HEK293 (cell line): ENCODE results near the gene RPN2.
A peak's percentile ranks its signal among the peaks of the same experiment; 100 is the strongest.

ENCODE experiments used
- CTCF ChIA-PET: fragments of 350-600 bp; formaldehyde crosslinking; extraction: SDS; loops from one replicate; lab custom pipeline; 2021; ENCODE audit warnings: antibody characterized with exemption; lab: Yijun Ruan, JAX
- POLR2A ChIA-PET: fragments of 300-600 bp; formaldehyde crosslinking; extraction: SDS; loops from one replicate; lab custom pipeline; 2020; ENCODE audit warnings: antibody characterized with exemption, inconsistent platforms; lab: Yijun Ruan, JAX
- H3K27ac ChIP-seq: fragments of 200-500 bp; sonication (Bioruptor generic); 2 replicates; pipeline ENCODE4 v1.5.1; 2014; ENCODE audit warnings: low read depth, low read length, control low read depth, inconsistent platforms; ENCODE audit errors: extremely low read depth
- H3K36me3 ChIP-seq, 2 experiments: fragments of 200-500 bp in 1 of 2; sonication (Bioruptor generic) in 1 of 2; 1 replicate in 1 of 2; 2 replicates in 1 of 2; pipeline ENCODE4 v1.5.1; 2014 to 2017; ENCODE audit warnings: inconsistent platforms in 2 of 2, low read length in 2 of 2; ENCODE audit not compliant: control insufficient read depth in 2 of 2, insufficient read depth in 1 of 2
- H3K4me1 ChIP-seq: fragments of 200-500 bp; sonication (Bioruptor generic); 2 replicates; pipeline ENCODE4 v1.5.1; 2014; ENCODE audit warnings: mild to moderate bottlenecking, low read length, inconsistent platforms; ENCODE audit not compliant: control insufficient read depth, insufficient read depth
- H3K4me3 ChIP-seq: 2 replicates; pipeline ENCODE4 v1.5.1; 2011; ENCODE audit warnings: low read depth, mild to moderate bottlenecking, control low read depth, low read length, moderate library complexity
- H3K9me3 ChIP-seq: fragments of 200-500 bp; sonication (Bioruptor generic); 2 replicates; pipeline ENCODE4 v1.5.1; 2014; ENCODE audit warnings: low read depth, low read length, inconsistent platforms; ENCODE audit not compliant: control insufficient read depth, insufficient read depth
- FEZF1 ChIP-seq: fragments of 450-650 bp; formaldehyde crosslinking; IDR thresholded peaks from 2 replicates; pipeline ENCODE4 v1.5.1; 2016; ENCODE audit warnings: missing biosample characterization, missing genetic modification characterization
- GLI2 ChIP-seq: fragments of 450-650 bp; formaldehyde crosslinking; IDR thresholded peaks from 2 replicates; pipeline ENCODE4; 2017; ENCODE audit warnings: missing biosample characterization, missing genetic modification characterization, low read depth, borderline replicate concordance
- HIC1 ChIP-seq: fragments of 450-650 bp; formaldehyde crosslinking; IDR thresholded peaks from 2 replicates; pipeline ENCODE4 v1.5.1; 2016; ENCODE audit warnings: missing biosample characterization, missing genetic modification characterization
- PBX3 ChIP-seq: sonication (generic); formaldehyde crosslinking; IDR thresholded peaks from 2 replicates; pipeline ENCODE4 v1.8.1; 2022; ENCODE audit warnings: mild to moderate bottlenecking, moderate library complexity, missing genetic modification reagents
- SP3 ChIP-seq: fragments of 450-650 bp; formaldehyde crosslinking; IDR thresholded peaks from 2 replicates; pipeline ENCODE4 v1.5.1; 2016; ENCODE audit warnings: missing biosample characterization, missing genetic modification characterization
- SP7 ChIP-seq: fragments of 450-650 bp; formaldehyde crosslinking; IDR thresholded peaks from 2 replicates; pipeline ENCODE4 v1.5.1; 2016; ENCODE audit warnings: missing biosample characterization, missing genetic modification characterization
- ZFP69B ChIP-seq: fragments of 450-650 bp; formaldehyde crosslinking; IDR thresholded peaks from 2 replicates; pipeline ENCODE4 v1.5.1; 2016; ENCODE audit warnings: missing biosample characterization, missing genetic modification characterization
- ZNF112 ChIP-seq: fragments of 450-650 bp; formaldehyde crosslinking; IDR thresholded peaks from 2 replicates; pipeline ENCODE4 v1.5.0; 2017; ENCODE audit warnings: missing biosample characterization, missing genetic modification characterization
- ZNF138 ChIP-seq: fragments of 450-650 bp; formaldehyde crosslinking; IDR thresholded peaks from 2 replicates; pipeline ENCODE4 v1.5.1; 2016; ENCODE audit warnings: missing biosample characterization, missing genetic modification characterization, borderline replicate concordance
- ZNF16 ChIP-seq: fragments of 450-650 bp; formaldehyde crosslinking; IDR thresholded peaks from 2 replicates; pipeline ENCODE4 v1.5.1; 2016; ENCODE audit warnings: low read depth, missing biosample characterization, missing genetic modification characterization
- ZNF184 ChIP-seq: fragments of 450-650 bp; IDR thresholded peaks from 2 replicates; pipeline ENCODE4 v1.5.1; 2018; ENCODE audit warnings: missing biosample characterization, mild to moderate bottlenecking, missing genetic modification characterization
- ZNF202 ChIP-seq: fragments of 450-650 bp; formaldehyde crosslinking; IDR thresholded peaks from 2 replicates; pipeline ENCODE4 v1.5.1; 2016; ENCODE audit warnings: missing biosample characterization, missing genetic modification characterization, borderline replicate concordance
- ZNF266 ChIP-seq: fragments of 450-650 bp; formaldehyde crosslinking; IDR thresholded peaks from 2 replicates; pipeline ENCODE4 v1.5.1; 2016; ENCODE audit warnings: missing biosample characterization, missing genetic modification characterization, low read depth
- ZNF324 ChIP-seq: fragments of 450-650 bp; formaldehyde crosslinking; IDR thresholded peaks from 2 replicates; pipeline ENCODE4 v1.5.1; 2016; ENCODE audit warnings: missing biosample characterization, missing genetic modification characterization
- ZNF394 ChIP-seq: fragments of 450-650 bp; formaldehyde crosslinking; IDR thresholded peaks from 2 replicates; pipeline ENCODE4 v1.5.1; 2016; ENCODE audit warnings: missing biosample characterization, missing genetic modification characterization, mild to moderate bottlenecking, moderate library complexity, borderline replicate concordance
- ZNF449 ChIP-seq: fragments of 450-650 bp; formaldehyde crosslinking; IDR thresholded peaks from 2 replicates; pipeline ENCODE4 v1.5.1; 2017; ENCODE audit warnings: missing biosample characterization, mild to moderate bottlenecking, missing genetic modification characterization, moderate library complexity
- ZNF510 ChIP-seq: fragments of 450-650 bp; formaldehyde crosslinking; IDR thresholded peaks from 2 replicates; pipeline ENCODE4 v1.5.1; 2018; ENCODE audit warnings: mild to moderate bottlenecking, missing genetic modification characterization, missing biosample characterization; ENCODE audit not compliant: insufficient replicate concordance
- ZNF548 ChIP-seq: fragments of 450-650 bp; formaldehyde crosslinking; IDR thresholded peaks from 2 replicates; pipeline ENCODE4 v1.5.1; 2016; ENCODE audit warnings: missing biosample characterization, missing genetic modification characterization
- ZNF600 ChIP-seq: fragments of 450-650 bp; formaldehyde crosslinking; IDR thresholded peaks from 2 replicates; pipeline ENCODE4 v1.5.1; 2016; ENCODE audit warnings: missing biosample characterization, missing genetic modification characterization
- ZNF623 ChIP-seq: fragments of 450-650 bp; formaldehyde crosslinking; IDR thresholded peaks from 2 replicates; pipeline ENCODE4 v1.5.1; 2016; ENCODE audit warnings: missing biosample characterization, missing genetic modification characterization
- ZNF624 ChIP-seq: fragments of 450-650 bp; formaldehyde crosslinking; IDR thresholded peaks from 2 replicates; pipeline ENCODE4 v1.5.1; 2017; ENCODE audit warnings: missing biosample characterization, missing genetic modification characterization
- ZNF654 ChIP-seq: fragments of 450-650 bp; formaldehyde crosslinking; IDR thresholded peaks from 2 replicates; pipeline ENCODE4 v1.5.1; 2016; ENCODE audit warnings: low read depth, missing biosample characterization, missing genetic modification characterization
- ZNF664 ChIP-seq: fragments of 450-650 bp; formaldehyde crosslinking; IDR thresholded peaks from 2 replicates; pipeline ENCODE4 v1.5.1; 2016; ENCODE audit warnings: missing biosample characterization, missing genetic modification characterization
- ZNF747 ChIP-seq: fragments of 450-650 bp; formaldehyde crosslinking; IDR thresholded peaks from 2 replicates; pipeline ENCODE4 v1.5.1; 2016; ENCODE audit warnings: missing biosample characterization, missing genetic modification characterization
- ZNF776 ChIP-seq: fragments of 450-650 bp; formaldehyde crosslinking; IDR thresholded peaks from 2 replicates; pipeline ENCODE4 v1.5.0; 2017; ENCODE audit warnings: missing biosample characterization, missing genetic modification characterization, borderline replicate concordance
- ZSCAN4 ChIP-seq: fragments of 450-650 bp; formaldehyde crosslinking; IDR thresholded peaks from 2 replicates; pipeline ENCODE4 v1.5.1; 2017; ENCODE audit warnings: missing biosample characterization, missing genetic modification characterization
- TF ChIP-seq, protein P1 (sequence below): fragments of 450-650 bp; formaldehyde crosslinking; IDR thresholded peaks from 2 replicates; pipeline ENCODE4 v1.5.1; 2016; ENCODE audit warnings: missing biosample characterization, missing genetic modification characterization

RPN2 gene

DNA sequence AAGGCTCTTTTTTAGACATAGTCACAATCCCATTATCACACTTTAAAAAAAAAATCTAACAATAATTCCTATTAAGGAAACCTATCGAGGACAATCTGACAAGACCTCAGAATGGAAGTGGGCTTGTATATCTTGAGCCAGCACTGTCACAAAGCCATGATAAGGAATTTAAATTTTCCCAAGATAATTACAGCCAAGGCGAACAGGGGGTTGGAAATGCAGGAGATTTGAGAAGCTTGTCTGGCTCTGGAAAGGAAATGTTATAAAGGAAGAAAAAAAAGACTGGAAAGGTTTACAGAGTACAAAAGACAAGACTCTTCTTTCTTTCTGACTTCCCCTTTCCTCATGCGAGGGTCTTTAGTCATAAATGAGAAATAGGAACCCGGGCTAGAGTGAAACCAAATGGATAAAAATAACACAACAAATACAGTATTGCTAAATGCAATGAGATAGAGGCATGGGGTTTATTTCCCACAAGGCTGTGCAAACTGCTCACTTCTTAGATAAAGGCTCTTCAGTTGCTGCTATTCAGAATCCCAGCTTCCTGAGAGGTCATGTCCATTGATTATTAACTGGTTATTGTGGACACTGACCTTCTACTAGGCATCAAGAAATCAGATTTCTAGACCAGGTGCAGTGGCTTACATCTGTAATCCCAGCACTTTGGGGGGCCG is 95.9 kb downstream of the RPN2 start (continued):
- TF ChIP-seq ZNF747 (tag by site-specific recombination) (no peak), ZNF202 (tag by site-specific recombination) (no peak), ZNF548 (tag by site-specific recombination) (no peak), ZNF394 (tag by site-specific recombination) (no peak), ZNF664 (no peak)

GRCh38 chr20:37276494-37277252 is 97.5 kb downstream of the RPN2 start:
- no peak overlapping the region for H3K4me3 ChIP-seq
- H3K9me3 ChIP-seq = no peaks in the 10 kb centered on the region
- POLR2A ChIA-PET = interaction anchor here (0.6 to 0.7 kb wide), 2 partner anchors 8 to 262 kb away, joined by 3 to 4 read pairs; no protein-coding TSS in a partner anchor
- H3K4me1 ChIP-seq = no peaks in the 10 kb centered on the region
- CTCF ChIA-PET = interaction anchor here (0.6 to 2.9 kb wide), 8 partner anchors 9 to 706 kb away, joined by 3 to 9 read pairs (median 4); no protein-coding TSS in a partner anchor
- H3K36me3 ChIP-seq = no peaks in the 10 kb centered on the region
- H3K27ac ChIP-seq = no peak overlapping the region
- TF ChIP-seq FEZF1 (tag by site-specific recombination) = no peak
- TF ChIP-seq, protein P1, sequence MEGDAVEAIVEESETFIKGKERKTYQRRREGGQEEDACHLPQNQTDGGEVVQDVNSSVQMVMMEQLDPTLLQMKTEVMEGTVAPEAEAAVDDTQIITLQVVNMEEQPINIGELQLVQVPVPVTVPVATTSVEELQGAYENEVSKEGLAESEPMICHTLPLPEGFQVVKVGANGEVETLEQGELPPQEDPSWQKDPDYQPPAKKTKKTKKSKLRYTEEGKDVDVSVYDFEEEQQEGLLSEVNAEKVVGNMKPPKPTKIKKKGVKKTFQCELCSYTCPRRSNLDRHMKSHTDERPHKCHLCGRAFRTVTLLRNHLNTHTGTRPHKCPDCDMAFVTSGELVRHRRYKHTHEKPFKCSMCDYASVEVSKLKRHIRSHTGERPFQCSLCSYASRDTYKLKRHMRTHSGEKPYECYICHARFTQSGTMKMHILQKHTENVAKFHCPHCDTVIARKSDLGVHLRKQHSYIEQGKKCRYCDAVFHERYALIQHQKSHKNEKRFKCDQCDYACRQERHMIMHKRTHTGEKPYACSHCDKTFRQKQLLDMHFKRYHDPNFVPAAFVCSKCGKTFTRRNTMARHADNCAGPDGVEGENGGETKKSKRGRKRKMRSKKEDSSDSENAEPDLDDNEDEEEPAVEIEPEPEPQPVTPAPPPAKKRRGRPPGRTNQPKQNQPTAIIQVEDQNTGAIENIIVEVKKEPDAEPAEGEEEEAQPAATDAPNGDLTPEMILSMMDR = 0 out of 2 replicates have a peak, but pooled peaks have one; percentile 17
- TF ChIP-seq ZNF324 (tag by site-specific recombination) = no peak
- peak; percentile 34 for TF ChIP-seq ZNF654 (tag by site-specific recombination)
- no peak for TF ChIP-seq GLI2
- no peak for TF ChIP-seq ZNF184 (tag by site-specific recombination)
- TF ChIP-seq SP3 (tag by site-specific recombination) = no peak
- TF ChIP-seq ZNF449 (tag by site-specific recombination) = no peak
- no peak for TF ChIP-seq ZNF600
- no peak for TF ChIP-seq ZNF16 (tag by site-specific recombination)
- TF ChIP-seq ZNF112 (tag by site-specific recombination) = no peak
- TF ChIP-seq PBX3 (CRISPR knock-in tag) = no peak
- no peak for TF ChIP-seq ZFP69B (tag by site-specific recombination)
- no peak for TF ChIP-seq HIC1 (tag by site-specific recombination)
- no peak for TF ChIP-seq SP7
- no peak for TF ChIP-seq ZNF623 (tag by site-specific recombination)
- no peak for TF ChIP-seq ZSCAN4 (tag by site-specific recombination)
- no peak for TF ChIP-seq ZNF510
- no peak for TF ChIP-seq ZNF266
- no peak for TF ChIP-seq ZNF624
- TF ChIP-seq ZNF138 = no peak
- no peak for TF ChIP-seq ZNF776 (tag by site-specific recombination)
